ENCODE results near the gene FLII.

The FLII gene

DNA sequence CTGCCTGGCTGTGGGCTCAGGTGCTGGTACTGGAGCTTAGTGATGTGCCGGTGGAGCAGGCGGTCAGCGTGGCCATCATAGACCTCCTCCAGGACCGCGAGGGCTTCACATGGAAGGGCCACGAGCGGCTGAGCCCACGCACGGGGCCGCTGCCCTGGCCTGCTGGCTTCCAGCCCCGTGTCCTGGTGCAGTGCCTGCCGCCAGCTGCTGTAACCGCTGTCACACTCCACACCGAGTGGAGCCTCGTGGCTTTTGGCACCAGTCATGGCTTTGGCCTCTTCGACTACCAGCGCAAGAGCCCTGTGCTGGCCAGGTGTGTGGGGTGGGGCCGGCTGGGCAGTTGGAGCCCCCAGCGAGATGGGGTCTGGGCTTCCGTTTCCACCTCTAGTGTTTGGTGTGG is 21.1 kb downstream of the FLII start:
- Histone ChIP-seq H3K4me2 (ENCODE audit: low read length) (no peak overlapping the region), H3K9ac (ENCODE audit: low read length) (no peak overlapping the region), H3K18ac (ENCODE audit: low read length) (no peak overlapping the region), H3K4me3 (ENCODE audit: low read length) (no peak overlapping the region), H3K79me1 (ENCODE audit: low read length) (no peaks in the 10 kb centered on the region), H2BK15ac (replicated peaks; ENCODE audit: low read depth) (no peak overlapping the region), H4K8ac (ENCODE audit: low read depth, low read length) (no peak overlapping the region), H3K36me3 (ENCODE audit: control insufficient read depth, insufficient read depth, low read length) (peaks cover 8% of the 10 kb centered on the region), H3K79me2 (ENCODE audit: control insufficient read depth, insufficient read depth, low read length) (no peaks in the 10 kb centered on the region), H3K27me3 (ENCODE audit: insufficient read depth, low read length, poor library complexity) (no peaks in the 10 kb centered on the region), H3K56ac (ENCODE audit: low read length) (no peak overlapping the region), H3K4me1 (ENCODE audit: control insufficient read depth, low read depth, low read length) (no peaks in the 10 kb centered on the region), H3K23ac (ENCODE audit: low read length) (no peak overlapping the region), H2BK120ac (ENCODE audit: low read depth, low read length) (no peak overlapping the region), H4K5ac (ENCODE audit: low read length) (no peak overlapping the region), H3K4ac (ENCODE audit: low read depth, low read length) (no peak overlapping the region), H2BK5ac (ENCODE audit: low read length) (no peak overlapping the region), H2AK5ac (ENCODE audit: low read length) (no peak overlapping the region), H3K27ac (ENCODE audit: low read depth, low read length) (no peak overlapping the region)
- WGBS (ENCODE audit: extremely low coverage, insufficient coverage, low lambda C conversion rate): no CpG with 5 or more reads among the region's 20 CpGs
- DNase-seq: no peak

DNA sequence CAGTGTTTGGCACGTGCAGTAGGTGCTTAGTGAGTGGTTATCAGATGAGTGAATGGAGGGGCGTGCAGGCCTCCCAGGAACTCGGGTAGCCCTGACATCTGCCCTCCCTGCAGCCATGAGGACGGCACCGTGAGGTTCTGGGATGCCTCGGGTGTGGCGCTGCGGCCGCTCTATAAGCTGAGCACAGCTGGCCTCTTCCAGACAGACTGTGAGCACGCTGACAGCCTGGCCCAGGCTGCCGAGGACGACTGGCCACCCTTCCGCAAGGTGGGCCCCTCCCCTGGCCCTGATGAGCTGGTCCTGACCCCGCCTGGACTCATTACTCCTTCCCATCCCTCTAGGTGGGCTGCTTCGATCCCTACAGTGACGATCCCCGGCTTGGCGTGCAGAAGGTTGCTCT is 22.0 kb downstream of the FLII start:
- peaks cover 8% of the 10 kb centered on the region for H3K36me3 ChIP-seq (ENCODE audit: control insufficient read depth, insufficient read depth, low read length)
- H3K79me1 ChIP-seq (ENCODE audit: low read length): peaks cover 4% of the 10 kb centered on the region
- no peak overlapping the region for H4K5ac ChIP-seq (ENCODE audit: low read length)
- DNase-seq: no peak
- H3K23ac ChIP-seq (ENCODE audit: low read length): no peak overlapping the region
- H2AK5ac ChIP-seq (ENCODE audit: low read length): no peak overlapping the region
- no peak overlapping the region for H2BK5ac ChIP-seq (ENCODE audit: low read length)
- no peak overlapping the region for H3K4me3 ChIP-seq (ENCODE audit: low read length)
- H2BK15ac ChIP-seq (replicated peaks; ENCODE audit: low read depth): no peak overlapping the region
- no peak overlapping the region for H3K4me2 ChIP-seq (ENCODE audit: low read length)
- no peak overlapping the region for H3K56ac ChIP-seq (ENCODE audit: low read length)
- no peak overlapping the region for H3K9ac ChIP-seq (ENCODE audit: low read length)
- H3K27me3 ChIP-seq (ENCODE audit: insufficient read depth, low read length, poor library complexity): no peaks in the 10 kb centered on the region
- H3K4me1 ChIP-seq (ENCODE audit: control insufficient read depth, low read depth, low read length): no peaks in the 10 kb centered on the region
- no peak overlapping the region for H2BK120ac ChIP-seq (ENCODE audit: low read depth, low read length)
- H3K4ac ChIP-seq (ENCODE audit: low read depth, low read length): no peak overlapping the region
- no peak overlapping the region for H3K27ac ChIP-seq (ENCODE audit: low read depth, low read length)
- H3K18ac ChIP-seq (ENCODE audit: low read length): no peak overlapping the region
- WGBS (ENCODE audit: extremely low coverage, insufficient coverage, low lambda C conversion rate): no CpG with 5 or more reads among the region's 18 CpGs
- no peaks in the 10 kb centered on the region for H3K79me2 ChIP-seq (ENCODE audit: control insufficient read depth, insufficient read depth, low read length)
- H4K8ac ChIP-seq (ENCODE audit: low read depth, low read length): no peak overlapping the region

DNA sequence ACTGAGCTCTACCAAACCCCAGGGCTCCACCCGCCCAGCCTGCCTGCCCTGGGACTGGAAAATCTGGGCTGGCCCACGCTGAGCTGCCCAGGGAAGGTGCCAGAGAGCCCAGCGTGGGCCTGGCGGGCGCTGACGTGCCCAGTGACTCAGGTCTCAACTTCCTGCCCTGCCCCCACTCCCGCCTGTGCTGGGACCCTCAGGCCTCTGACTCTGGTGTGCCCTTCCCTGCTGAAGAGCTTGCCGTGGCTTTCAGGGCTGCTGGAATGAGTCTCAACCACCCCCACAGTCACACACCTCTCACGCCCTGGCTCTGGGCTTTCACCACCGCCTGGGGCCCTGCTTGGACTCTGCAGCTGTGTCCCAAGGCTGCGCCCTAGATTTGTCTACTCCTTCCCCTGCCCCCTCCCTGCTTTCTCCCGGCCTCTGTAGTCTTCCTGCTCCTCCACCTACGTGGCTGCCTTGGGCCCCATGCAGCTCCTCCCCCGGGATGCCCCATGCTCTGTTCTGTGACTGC is 22.7 kb downstream of the FLII start:
- WGBS (ENCODE audit: extremely low coverage, insufficient coverage, low lambda C conversion rate): no CpG with 5 or more reads among the region's 14 CpGs
- no peak overlapping the region for H2BK120ac ChIP-seq (ENCODE audit: low read depth, low read length)
- no peak overlapping the region for H4K5ac ChIP-seq (ENCODE audit: low read length)
- no peak overlapping the region for H4K8ac ChIP-seq (ENCODE audit: low read depth, low read length)
- no peak overlapping the region for H3K4me2 ChIP-seq (ENCODE audit: low read length)
- H3K79me1 ChIP-seq (ENCODE audit: low read length): peaks cover 4% of the 10 kb centered on the region
- no peak overlapping the region for H3K56ac ChIP-seq (ENCODE audit: low read length)
- H2BK5ac ChIP-seq (ENCODE audit: low read length): no peak overlapping the region
- H3K27me3 ChIP-seq (ENCODE audit: insufficient read depth, low read length, poor library complexity): no peaks in the 10 kb centered on the region
- no peak overlapping the region for H2AK5ac ChIP-seq (ENCODE audit: low read length)
- H3K4me3 ChIP-seq (ENCODE audit: low read length): no peak overlapping the region
- no peaks in the 10 kb centered on the region for H3K4me1 ChIP-seq (ENCODE audit: control insufficient read depth, low read depth, low read length)
- H3K23ac ChIP-seq (ENCODE audit: low read length): no peak overlapping the region
- DNase-seq: no peak
- no peak overlapping the region for H3K4ac ChIP-seq (ENCODE audit: low read depth, low read length)
- H3K9ac ChIP-seq (ENCODE audit: low read length): no peak overlapping the region
- H3K79me2 ChIP-seq (ENCODE audit: control insufficient read depth, insufficient read depth, low read length): no peaks in the 10 kb centered on the region
- H3K18ac ChIP-seq (ENCODE audit: low read length): no peak overlapping the region
- H2BK15ac ChIP-seq (replicated peaks; ENCODE audit: low read depth): no peak overlapping the region
- H3K27ac ChIP-seq (ENCODE audit: low read depth, low read length): no peak overlapping the region
- peaks cover 8% of the 10 kb centered on the region for H3K36me3 ChIP-seq (ENCODE audit: control insufficient read depth, insufficient read depth, low read length)

DNA sequence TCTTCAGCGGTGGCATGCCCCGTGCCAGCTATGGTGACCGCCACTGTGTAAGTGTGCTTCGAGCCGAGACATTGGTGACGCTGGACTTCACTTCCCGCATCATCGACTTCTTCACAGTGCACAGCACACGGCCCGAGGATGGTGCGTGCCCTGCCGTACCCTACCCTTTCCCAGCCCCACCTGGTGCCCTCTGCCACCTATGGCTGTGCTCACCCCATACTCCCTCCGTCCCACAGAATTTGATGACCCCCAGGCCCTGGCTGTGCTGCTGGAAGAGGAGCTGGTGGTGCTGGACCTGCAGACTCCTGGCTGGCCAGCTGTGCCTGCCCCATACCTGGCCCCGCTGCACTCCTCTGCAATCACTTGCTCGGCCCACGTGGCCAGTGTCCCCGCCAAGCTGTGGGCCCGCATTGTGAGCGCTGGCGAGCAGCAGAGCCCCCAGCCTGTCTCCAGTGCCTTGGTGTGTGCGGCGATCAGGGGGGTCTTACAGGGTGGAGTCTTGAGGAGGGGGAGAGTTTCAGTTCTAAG is 23.6 kb downstream of the FLII start:
- no peak overlapping the region for H3K23ac ChIP-seq (ENCODE audit: low read length)
- H3K79me2 ChIP-seq (ENCODE audit: control insufficient read depth, insufficient read depth, low read length): peaks cover 3% of the 10 kb centered on the region
- peaks cover 4% of the 10 kb centered on the region for H3K79me1 ChIP-seq (ENCODE audit: low read length)
- no peak overlapping the region for H2AK5ac ChIP-seq (ENCODE audit: low read length)
- H4K8ac ChIP-seq (ENCODE audit: low read depth, low read length): no peak overlapping the region
- H3K56ac ChIP-seq (ENCODE audit: low read length): no peak overlapping the region
- H3K9ac ChIP-seq (ENCODE audit: low read length): no peak overlapping the region
- no peak for DNase-seq
- no peak overlapping the region for H2BK5ac ChIP-seq (ENCODE audit: low read length)
- H2BK15ac ChIP-seq (replicated peaks; ENCODE audit: low read depth): no peak overlapping the region
- peaks cover 8% of the 10 kb centered on the region for H3K36me3 ChIP-seq (ENCODE audit: control insufficient read depth, insufficient read depth, low read length)
- H3K4me2 ChIP-seq (ENCODE audit: low read length): no peak overlapping the region
- H3K4me3 ChIP-seq (ENCODE audit: low read length): no peak overlapping the region
- H2BK120ac ChIP-seq (ENCODE audit: low read depth, low read length): no peak overlapping the region
- H3K27ac ChIP-seq (ENCODE audit: low read depth, low read length): no peak overlapping the region
- H3K4ac ChIP-seq (ENCODE audit: low read depth, low read length): no peak overlapping the region
- H3K27me3 ChIP-seq (ENCODE audit: insufficient read depth, low read length, poor library complexity): no peaks in the 10 kb centered on the region
- H4K5ac ChIP-seq (ENCODE audit: low read length): no peak overlapping the region
- no peaks in the 10 kb centered on the region for H3K4me1 ChIP-seq (ENCODE audit: control insufficient read depth, low read depth, low read length)
- WGBS (ENCODE audit: extremely low coverage, insufficient coverage, low lambda C conversion rate): no CpG with 5 or more reads among the region's 22 CpGs
- H3K18ac ChIP-seq (ENCODE audit: low read length): no peak overlapping the region

DNA sequence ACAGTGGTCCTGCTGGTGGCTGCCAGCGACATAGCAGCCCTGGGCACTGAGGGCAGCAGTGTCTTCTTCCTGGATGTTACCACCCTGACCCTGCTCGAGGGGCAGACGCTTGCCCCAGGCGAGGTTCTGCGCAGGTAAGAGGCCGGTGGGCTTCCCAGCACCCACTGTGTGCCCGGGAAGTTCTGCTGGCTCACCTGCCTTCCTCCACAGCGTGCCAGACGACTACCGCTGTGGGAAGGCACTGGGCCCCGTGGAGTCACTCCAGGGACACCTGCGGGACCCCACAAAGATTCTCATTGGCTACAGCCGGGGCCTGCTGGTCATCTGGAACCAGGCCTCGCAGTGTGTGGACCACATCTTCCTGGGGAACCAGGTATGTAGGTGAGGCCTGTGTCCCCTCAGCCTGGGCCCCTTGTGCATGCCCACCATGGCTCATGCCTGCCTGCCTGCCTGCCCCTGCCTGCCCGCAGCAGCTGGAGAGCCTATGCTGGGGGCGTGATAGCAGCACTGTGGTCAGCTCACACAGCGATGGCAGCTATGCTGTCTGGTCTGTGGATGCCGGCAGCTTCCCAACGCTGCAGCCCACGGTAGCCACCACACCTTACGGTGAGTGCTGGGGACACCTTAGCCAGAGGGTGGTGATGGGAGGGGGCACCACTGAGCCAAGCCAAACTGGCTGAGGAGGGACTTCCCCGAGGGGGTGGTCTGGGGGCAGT is 24.6 kb downstream of the FLII start:
- Histone ChIP-seq H2BK5ac (ENCODE audit: low read length) (no peak overlapping the region), H3K4me1 (ENCODE audit: control insufficient read depth, low read depth, low read length) (no peaks in the 10 kb centered on the region), H3K9ac (ENCODE audit: low read length) (no peak overlapping the region), H3K79me1 (ENCODE audit: low read length) (peaks cover 10% of the 10 kb centered on the region), H3K18ac (ENCODE audit: low read length) (no peak overlapping the region), H4K5ac (ENCODE audit: low read length) (no peak overlapping the region), H3K27ac (ENCODE audit: low read depth, low read length) (no peak overlapping the region), H3K4ac (ENCODE audit: low read depth, low read length) (no peak overlapping the region), H2BK120ac (ENCODE audit: low read depth, low read length) (no peak overlapping the region), H3K4me3 (ENCODE audit: low read length) (no peak overlapping the region), H3K4me2 (ENCODE audit: low read length) (no peak overlapping the region), H3K36me3 (ENCODE audit: control insufficient read depth, insufficient read depth, low read length) (peaks cover 8% of the 10 kb centered on the region), H3K27me3 (ENCODE audit: insufficient read depth, low read length, poor library complexity) (no peaks in the 10 kb centered on the region), H2AK5ac (ENCODE audit: low read length) (no peak overlapping the region), H4K8ac (ENCODE audit: low read depth, low read length) (no peak overlapping the region), H3K56ac (ENCODE audit: low read length) (no peak overlapping the region), H3K23ac (ENCODE audit: low read length) (no peak overlapping the region), H3K79me2 (ENCODE audit: control insufficient read depth, insufficient read depth, low read length) (peaks cover 12% of the 10 kb centered on the region), H2BK15ac (replicated peaks; ENCODE audit: low read depth) (no peak overlapping the region)
- WGBS (ENCODE audit: extremely low coverage, insufficient coverage, low lambda C conversion rate): no CpG with 5 or more reads among the region's 22 CpGs
- no peak for DNase-seq
